ENCODE data around the gene FOXP1.

FOXP1 gene

GRCh38 chr3:71305231-71306206 lies 278.0 kb downstream of the FOXP1 start:
- no peak for ATAC-seq (replicated peaks; ENCODE audit: extremely low read depth, poor library complexity, severe bottlenecking)
- DNase-seq (ENCODE audit: low spot score in 2 of 2) = no peak
- peak overlapping the region; percentile 71 for H3K4me3 Mint-ChIP-seq

GRCh38 chr3:71304684-71305083 lies 278.8 kb downstream of the FOXP1 start:
- H3K27ac Mint-ChIP-seq (ENCODE audit: low read depth) = peak overlapping the region; percentile 21
- peak overlapping the region; percentile 71 for H3K4me3 Mint-ChIP-seq
- H3K27me3 Mint-ChIP-seq = no peaks in the 10 kb centered on the region
- DNase-seq (ENCODE audit: low spot score in 2 of 2) (no peak), ATAC-seq (replicated peaks; ENCODE audit: extremely low read depth, poor library complexity, severe bottlenecking) (no peak)
- no peaks in the 10 kb centered on the region for H3K9me3 Mint-ChIP-seq
- H3K4me1 Mint-ChIP-seq = peaks cover 60% of the 10 kb centered on the region
- peaks cover 10% of the 10 kb centered on the region for H3K36me3 Mint-ChIP-seq (ENCODE audit: insufficient read depth)

More at GRCh38 chr3:71305231-71306206, 278.0 kb downstream of the FOXP1 start:
- Mint-ChIP-seq H3K36me3 (ENCODE audit: insufficient read depth) (peaks cover 10% of the 10 kb centered on the region), H3K27me3 (no peaks in the 10 kb centered on the region), H3K9me3 (no peaks in the 10 kb centered on the region), H3K27ac (ENCODE audit: low read depth) (peak overlapping the region; percentile 21), H3K4me1 (peaks cover 69% of the 10 kb centered on the region)

DNA sequence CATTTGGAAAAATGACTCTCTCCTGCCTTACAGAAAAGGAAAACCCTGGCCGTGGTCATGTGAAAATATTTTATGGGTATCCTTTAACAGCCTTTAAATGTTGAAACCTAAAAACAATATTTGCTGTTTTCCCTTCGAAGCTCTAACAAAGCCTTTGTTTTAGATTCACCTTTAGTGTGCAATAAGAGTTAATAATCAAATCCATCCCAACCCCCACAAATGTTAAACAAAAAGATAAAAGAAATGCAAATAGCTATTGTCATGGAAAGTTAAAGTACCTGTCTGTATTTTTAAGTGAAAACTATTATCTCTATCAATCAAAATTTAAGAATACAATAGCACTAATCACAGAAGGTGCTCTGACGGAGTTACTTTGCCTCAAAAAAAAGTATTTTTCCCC lies 279.3 kb downstream of the FOXP1 start:
- Mint-ChIP-seq H3K4me3 (peak overlapping the region; percentile 71), H3K27me3 (no peaks in the 10 kb centered on the region), H3K27ac (ENCODE audit: low read depth) (no peak overlapping the region)

GRCh38 chr3:71303627-71304200 lies 279.8 kb downstream of the FOXP1 start:
- Mint-ChIP-seq H3K4me1 (peaks cover 51% of the 10 kb centered on the region), H3K27ac (ENCODE audit: low read depth) (peak overlapping the region; percentile 90), H3K36me3 (ENCODE audit: insufficient read depth) (peaks cover 10% of the 10 kb centered on the region), H3K9me3 (no peaks in the 10 kb centered on the region), H3K4me3 (peak overlapping the region; percentile 71), H3K27me3 (no peaks in the 10 kb centered on the region)
- DNase-seq (ENCODE audit: low spot score in 2 of 2) (no peak), ATAC-seq (replicated peaks; ENCODE audit: extremely low read depth, poor library complexity, severe bottlenecking) (no peak)

More for the DNA sequence above, 279.3 kb downstream of the FOXP1 start:
- Mint-ChIP-seq H3K9me3 (no peaks in the 10 kb centered on the region), H3K36me3 (ENCODE audit: insufficient read depth) (peaks cover 10% of the 10 kb centered on the region), H3K4me1 (peaks cover 56% of the 10 kb centered on the region)
- DNase-seq (ENCODE audit: low spot score in 2 of 2) = no peak
- ATAC-seq (replicated peaks; ENCODE audit: extremely low read depth, poor library complexity, severe bottlenecking) = no peak

- H3K36me3 Mint-ChIP-seq (ENCODE audit: insufficient read depth) = peaks cover 8% of the 10 kb centered on the region
- no peaks in the 10 kb centered on the region for H3K9me3 Mint-ChIP-seq
- DNase-seq (ENCODE audit: low spot score in 2 of 2) = no peak
- ATAC-seq (replicated peaks; ENCODE audit: extremely low read depth, poor library complexity, severe bottlenecking) = no peak
- H3K27me3 Mint-ChIP-seq = no peaks in the 10 kb centered on the region
- H3K27ac Mint-ChIP-seq (ENCODE audit: low read depth) = no peak overlapping the region
- peaks cover 41% of the 10 kb centered on the region for H3K4me1 Mint-ChIP-seq
- H3K4me3 Mint-ChIP-seq = peak overlapping the region; percentile 39
These were observed 280.9 kb downstream of the FOXP1 start for GRCh38 chr3:71302604-71303003.

DNA sequence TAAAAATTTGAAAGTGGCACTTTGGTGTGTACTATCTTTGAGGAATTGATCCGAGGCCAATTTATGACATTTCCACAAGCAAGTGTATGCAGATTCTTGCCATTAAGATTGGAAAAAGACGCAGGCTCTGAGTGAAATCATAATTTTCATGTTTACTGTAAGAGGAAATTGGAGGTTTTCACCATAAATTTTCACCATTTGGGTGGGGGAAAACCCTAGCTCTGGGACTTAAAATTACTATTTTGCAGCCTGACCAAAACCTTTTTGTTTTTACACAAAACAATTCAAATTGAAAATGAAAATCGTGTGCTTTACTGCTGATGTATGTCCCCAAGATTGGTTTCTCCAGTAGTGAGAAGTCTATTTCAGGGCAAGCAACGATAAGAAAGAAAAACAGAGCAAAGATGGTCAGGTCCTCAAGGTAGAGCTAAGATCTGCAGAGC lies 282.6 kb downstream of the FOXP1 start:
- Mint-ChIP-seq H3K9me3 (no peaks in the 10 kb centered on the region), H3K36me3 (ENCODE audit: insufficient read depth) (peaks cover 12% of the 10 kb centered on the region), H3K27me3 (no peaks in the 10 kb centered on the region), H3K4me1 (peaks cover 41% of the 10 kb centered on the region), H3K27ac (ENCODE audit: low read depth) (no peak overlapping the region), H3K4me3 (peak overlapping the region; percentile 16)
- DNase-seq (ENCODE audit: low spot score in 2 of 2) = no peak
- ATAC-seq (replicated peaks; ENCODE audit: extremely low read depth, poor library complexity, severe bottlenecking) = no peak

GRCh38 chr3:71299160-71299559 lies 284.4 kb downstream of the FOXP1 start:
- DNase-seq (ENCODE audit: low spot score in 2 of 2) (no peak), ATAC-seq (replicated peaks; ENCODE audit: extremely low read depth, poor library complexity, severe bottlenecking) (no peak)
- H3K4me3 Mint-ChIP-seq = no peak overlapping the region
- H3K4me1 Mint-ChIP-seq = peaks cover 26% of the 10 kb centered on the region
- H3K36me3 Mint-ChIP-seq (ENCODE audit: insufficient read depth) = peaks cover 5% of the 10 kb centered on the region
- no peak overlapping the region for H3K27ac Mint-ChIP-seq (ENCODE audit: low read depth)
- H3K27me3 Mint-ChIP-seq = no peaks in the 10 kb centered on the region
- H3K9me3 Mint-ChIP-seq = no peaks in the 10 kb centered on the region

DNA sequence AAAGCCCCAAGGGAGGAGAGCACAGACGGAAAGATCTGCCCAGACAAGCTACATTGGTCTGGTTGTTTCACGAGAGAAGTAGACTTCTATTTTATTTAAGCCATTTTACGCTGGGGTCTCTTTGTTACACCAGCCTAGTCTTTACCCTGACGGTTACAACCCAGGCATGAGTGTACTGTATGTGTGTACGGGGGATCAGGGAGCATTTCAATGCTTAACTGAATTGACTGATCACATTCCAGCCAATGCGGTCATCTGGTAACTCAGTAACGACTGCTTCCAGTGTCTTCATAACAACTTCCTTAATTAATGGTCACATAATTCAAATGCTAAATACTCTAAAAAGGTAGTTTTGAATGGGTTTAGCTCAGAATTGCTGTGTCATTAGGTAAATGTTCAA lies 288.6 kb downstream of the FOXP1 start:
- H3K9me3 Mint-ChIP-seq = no peaks in the 10 kb centered on the region
- H3K4me3 Mint-ChIP-seq = no peak overlapping the region
- ATAC-seq (replicated peaks; ENCODE audit: extremely low read depth, poor library complexity, severe bottlenecking) (no peak), DNase-seq (ENCODE audit: low spot score in 2 of 2) (no peak)
- H3K4me1 Mint-ChIP-seq = peaks cover 5% of the 10 kb centered on the region
- H3K27ac Mint-ChIP-seq (ENCODE audit: low read depth) = no peak overlapping the region
- no peaks in the 10 kb centered on the region for H3K27me3 Mint-ChIP-seq
- peaks cover 7% of the 10 kb centered on the region for H3K36me3 Mint-ChIP-seq (ENCODE audit: insufficient read depth)

DNA sequence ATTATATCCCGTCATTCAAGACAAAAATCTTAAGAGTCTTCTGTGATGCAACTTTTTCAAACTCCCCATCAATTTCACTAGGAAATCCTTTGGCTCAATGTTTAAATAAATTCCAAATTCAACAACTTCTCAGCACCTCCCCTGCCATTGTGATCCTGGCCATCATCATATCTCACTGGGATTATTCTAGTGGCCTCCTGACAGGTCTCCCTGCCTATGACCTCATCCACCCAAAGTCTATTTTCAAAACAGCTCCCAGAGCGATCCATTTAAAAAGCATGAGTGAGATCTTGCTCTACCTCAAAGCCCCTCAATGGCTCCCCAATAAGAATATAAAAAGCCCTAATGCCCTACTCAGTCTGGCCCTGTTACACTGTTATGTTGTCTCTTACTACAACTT lies 293.2 kb downstream of the FOXP1 start:
- H3K9me3 Mint-ChIP-seq = no peaks in the 10 kb centered on the region
- no peaks in the 10 kb centered on the region for H3K27me3 Mint-ChIP-seq
- peaks cover 10% of the 10 kb centered on the region for H3K36me3 Mint-ChIP-seq (ENCODE audit: insufficient read depth)
- H3K4me3 Mint-ChIP-seq = no peak overlapping the region
- peaks cover 9% of the 10 kb centered on the region for H3K4me1 Mint-ChIP-seq
- DNase-seq (ENCODE audit: low spot score in 2 of 2) = no peak
- no peak for ATAC-seq (replicated peaks; ENCODE audit: extremely low read depth, poor library complexity, severe bottlenecking)
- H3K27ac Mint-ChIP-seq (ENCODE audit: low read depth) = no peak overlapping the region

DNA sequence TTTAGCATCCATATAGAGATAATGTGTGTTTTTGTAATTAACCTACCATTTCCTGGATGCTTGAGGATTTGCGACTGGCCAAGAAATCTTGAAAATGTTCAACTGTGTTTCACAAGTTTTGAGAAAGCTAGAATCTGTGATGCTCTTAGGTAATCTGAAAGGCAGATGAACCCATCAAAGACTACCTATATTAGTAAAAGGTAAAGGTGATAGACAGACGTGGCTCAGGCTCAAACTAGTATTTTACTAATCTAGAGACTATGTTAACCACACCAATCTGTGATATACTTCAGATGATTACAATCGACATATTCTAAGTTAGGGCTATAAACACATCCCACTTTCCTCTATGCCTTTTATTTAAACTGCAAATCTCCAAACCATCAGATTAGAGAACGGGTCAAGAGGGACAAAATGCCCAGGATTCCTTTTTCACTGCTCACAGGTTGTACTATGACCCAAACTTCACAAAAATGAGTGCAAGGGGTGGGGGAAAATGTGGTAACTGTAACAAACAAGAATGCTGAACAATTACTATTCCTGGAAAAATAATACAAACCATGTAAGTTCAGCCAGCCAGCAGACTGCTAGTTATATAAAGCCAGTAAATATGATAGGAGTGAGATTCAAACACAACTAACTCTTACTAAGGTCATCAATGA lies 295.1 kb downstream of the FOXP1 start:
- no peaks in the 10 kb centered on the region for H3K27me3 Mint-ChIP-seq
- H3K36me3 Mint-ChIP-seq (ENCODE audit: insufficient read depth) = peaks cover 9% of the 10 kb centered on the region
- no peak overlapping the region for H3K27ac Mint-ChIP-seq (ENCODE audit: low read depth)
- peaks cover 9% of the 10 kb centered on the region for H3K4me1 Mint-ChIP-seq
- no peaks in the 10 kb centered on the region for H3K9me3 Mint-ChIP-seq
- ATAC-seq (replicated peaks; ENCODE audit: extremely low read depth, poor library complexity, severe bottlenecking) (no peak), DNase-seq (ENCODE audit: low spot score in 2 of 2) (no peak)
- H3K4me3 Mint-ChIP-seq = no peak overlapping the region

DNA sequence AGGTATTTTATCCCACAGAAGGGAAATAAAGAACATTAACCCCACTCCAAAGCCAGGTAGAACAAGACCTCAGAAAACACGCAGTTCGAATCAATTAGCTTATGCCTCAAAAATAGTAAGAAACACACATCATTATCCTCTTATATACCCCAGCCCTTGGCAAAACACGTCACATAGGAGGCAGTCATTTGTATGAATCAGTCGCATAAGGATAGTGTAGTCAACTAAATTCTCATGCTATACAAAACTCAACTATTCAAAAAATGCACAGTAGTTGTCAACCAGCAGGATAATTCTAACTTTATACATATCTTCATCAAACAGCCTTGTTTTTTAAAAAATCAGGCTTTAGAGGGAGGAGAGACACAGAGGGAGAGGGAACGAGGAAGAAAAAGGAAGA lies 298.4 kb downstream of the FOXP1 start:
- DNase-seq (ENCODE audit: low spot score in 2 of 2) (no peak), ATAC-seq (replicated peaks; ENCODE audit: extremely low read depth, poor library complexity, severe bottlenecking) (no peak)
- no peaks in the 10 kb centered on the region for H3K27me3 Mint-ChIP-seq
- peaks cover 7% of the 10 kb centered on the region for H3K36me3 Mint-ChIP-seq (ENCODE audit: insufficient read depth)
- no peak overlapping the region for H3K27ac Mint-ChIP-seq (ENCODE audit: low read depth)
- no peak overlapping the region for H3K4me3 Mint-ChIP-seq
- peaks cover 5% of the 10 kb centered on the region for H3K4me1 Mint-ChIP-seq
- no peaks in the 10 kb centered on the region for H3K9me3 Mint-ChIP-seq

DNA sequence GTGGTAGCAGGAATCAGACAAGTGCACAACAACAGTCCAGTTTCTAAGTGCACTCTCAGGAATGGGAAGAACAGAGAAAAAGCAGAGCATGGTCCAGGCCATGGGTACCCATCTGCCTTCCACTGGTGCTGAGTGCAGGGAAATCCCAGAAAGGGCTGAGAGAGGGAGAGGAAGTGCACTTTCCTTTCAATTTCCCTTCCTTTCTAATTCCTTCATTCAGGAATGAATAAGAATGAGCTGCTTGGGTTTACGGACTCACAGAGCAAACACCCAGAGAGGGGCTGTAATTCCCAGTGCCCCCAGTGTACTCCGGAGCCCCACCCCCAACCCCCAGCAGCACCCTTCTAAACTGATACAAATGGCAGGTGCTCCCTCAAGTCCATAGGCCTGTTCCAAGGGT lies 300.6 kb downstream of the FOXP1 start:
- ATAC-seq (replicated peaks; ENCODE audit: extremely low read depth, poor library complexity, severe bottlenecking) (no peak), DNase-seq (ENCODE audit: low spot score in 2 of 2) (no peak)
- Mint-ChIP-seq H3K4me3 (no peak overlapping the region), H3K27ac (ENCODE audit: low read depth) (no peak overlapping the region), H3K9me3 (no peaks in the 10 kb centered on the region), H3K27me3 (no peaks in the 10 kb centered on the region), H3K36me3 (ENCODE audit: insufficient read depth) (peaks cover 3% of the 10 kb centered on the region), H3K4me1 (no peaks in the 10 kb centered on the region)

Data from central memory CD8-positive, alpha-beta T cell (primary cell).